Endothelial cell of umbilical vein (primary cell): ENCODE data around the gene ERBIN. TPM values are rescaled to one million over a fixed set of nuclear protein-coding genes. Genes with fewer than 3 reads are reported as not detected.

Experiments used
- BruUV-seq: library from RNA; stranded (reverse); fragments of 400-500 nt; replicated peaks from 2 replicates; lab custom pipeline; 2021; lab: Mats Ljungman, UMichigan
- CTCF ChIA-PET: fragments of 300-600, 350-600 bp; sonication (Branson Sonifier 250); formaldehyde crosslinking; loops from one replicate; lab custom pipeline; 2021; ENCODE audit warnings: antibody characterized with exemption, inconsistent platforms; lab: Charles Lee
- POLR2A ChIA-PET: fragments of 300-600, 350-600 bp; sonication (Branson Sonifier 250); formaldehyde crosslinking; loops from one replicate; lab custom pipeline; 2021; ENCODE audit warnings: antibody characterized with exemption, inconsistent platforms; lab: Charles Lee
- DNase-seq: peaks from one replicate; pipeline ENCODE4 v3.0.0-alpha.2; 2011; ENCODE audit warnings: low read depth, low spot score
- FAIRE-seq: peaks from 2 replicates; lab custom pipeline; 2011; peaks lifted over from hg19 to GRCh38; lab: Jason Lieb, UNC
- H2AFZ ChIP-seq: 2 replicates; pipeline ENCODE4 v1.6.0; 2012; ENCODE audit warnings: low read depth, low read length, control low read depth, inconsistent platforms
- H3K27ac ChIP-seq: 2 replicates; pipeline ENCODE4 v1.5.1; 2011; ENCODE audit warnings: low read depth, mild to moderate bottlenecking, control low read depth, low read length, moderate library complexity; ENCODE audit not compliant: insufficient read depth
- H3K27me3 ChIP-seq, 2 experiments: 2 replicates each; pipeline versions ENCODE4 v1.6.0 to v1.6.1; 2011; ENCODE audit warnings: low read length in 2 of 2, mixed read lengths in 1 of 2; ENCODE audit not compliant: control insufficient read depth in 2 of 2, insufficient read depth in 2 of 2
- H3K36me3 ChIP-seq, 2 experiments: 2 replicates in 1 of 2; 3 replicates in 1 of 2; pipeline ENCODE4 v1.5.1; 2011; ENCODE audit warnings: low read length in 2 of 2, mild to moderate bottlenecking in 1 of 2, moderate library complexity in 1 of 2; ENCODE audit not compliant: control insufficient read depth in 2 of 2, insufficient read depth in 2 of 2; ENCODE audit errors: extremely low read depth in 1 of 2
- H3K4me1 ChIP-seq: 3 replicates; pipeline ENCODE4 v1.5.1; 2011; ENCODE audit warnings: mild to moderate bottlenecking, low read length; ENCODE audit not compliant: control insufficient read depth, insufficient read depth; ENCODE audit errors: extremely low read depth
- H3K4me2 ChIP-seq: 2 replicates; pipeline ENCODE4 v1.6.1; 2011; ENCODE audit warnings: low read length, control low read depth, mixed read lengths; ENCODE audit not compliant: insufficient read depth
- H3K4me3 ChIP-seq, 3 experiments: fragments of 200-600 bp in 1 of 3; sonication (generic), shearing (Covaris generic) in 1 of 3; replicated peaks in 1 of 3; 2 replicates each; pipeline ENCODE4 v1.5.1; 2011 to 2016; ENCODE audit warnings: control low read depth in 3 of 3, low read length in 3 of 3, mild to moderate bottlenecking in 2 of 3, inconsistent platforms in 1 of 3, low read depth in 1 of 3, moderate library complexity in 1 of 3; ENCODE audit not compliant: insufficient read depth in 1 of 3
- H3K79me2 ChIP-seq: 2 replicates; pipeline ENCODE4 v1.6.0; 2012; ENCODE audit warnings: low read length, inconsistent platforms; ENCODE audit not compliant: control insufficient read depth, insufficient read depth
- H3K9ac ChIP-seq: replicated peaks from 2 replicates; pipeline ENCODE3; 2011; ENCODE audit warnings: low read length, control low read depth; ENCODE audit not compliant: insufficient read depth; ENCODE audit errors: extremely low read depth
- H3K9me1 ChIP-seq: replicated peaks from 3 replicates; pipeline ENCODE4 v1.6.0; 2011; ENCODE audit warnings: mild to moderate bottlenecking, low read length; ENCODE audit not compliant: control insufficient read depth, insufficient read depth; ENCODE audit errors: extremely low read depth
- H3K9me3 ChIP-seq: replicated peaks from 2 replicates; pipeline ENCODE4 v1.5.1; 2012; ENCODE audit warnings: low read length, inconsistent platforms; ENCODE audit not compliant: control insufficient read depth, insufficient read depth
- H4K20me1 ChIP-seq: replicated peaks from 2 replicates; pipeline ENCODE3; 2011; ENCODE audit warnings: mild to moderate bottlenecking, low read length; ENCODE audit not compliant: control insufficient read depth, insufficient read depth; ENCODE audit errors: extremely low read depth
- CTCF ChIP-seq, 2 donors: IDR thresholded peaks; 1 replicate in 1 of 2; 2 replicates in 1 of 2; pipeline ENCODE4 v1.5.1; 2011; ENCODE audit warnings: low read length in 2 of 2, mild to moderate bottlenecking in 2 of 2, moderate library complexity in 2 of 2, control low read depth in 1 of 2, inconsistent platforms in 1 of 2, low read depth in 1 of 2; ENCODE audit not compliant: insufficient read depth in 1 of 2; ENCODE audit errors: extremely low read depth in 1 of 2
- EZH2 ChIP-seq: IDR thresholded peaks from 2 replicates; pipeline ENCODE4 v1.6.1; 2012; ENCODE audit warnings: borderline replicate concordance, low read depth, mild to moderate bottlenecking, moderate library complexity, low read length, inconsistent platforms; ENCODE audit not compliant: severe bottlenecking
- FOS ChIP-seq: IDR thresholded peaks from 2 replicates; pipeline ENCODE4 v1.6.1; 2011; ENCODE audit warnings: mild to moderate bottlenecking, low read length, moderate library complexity, borderline replicate concordance; ENCODE audit not compliant: insufficient read depth
- GATA2 ChIP-seq: IDR thresholded peaks from 2 replicates; pipeline ENCODE4 v1.7.0; 2011; ENCODE audit warnings: low read depth, mild to moderate bottlenecking, moderate library complexity, mixed read lengths, low read length; ENCODE audit not compliant: insufficient read length, insufficient read depth
- JUN ChIP-seq: IDR thresholded peaks from 2 replicates; pipeline ENCODE4 v1.6.1; 2011; ENCODE audit warnings: borderline replicate concordance, low read depth; ENCODE audit not compliant: insufficient read length, insufficient read depth
- MYC ChIP-seq: IDR thresholded peaks from one replicate; pipeline ENCODE4 v1.6.1; 2011; ENCODE audit warnings: mild to moderate bottlenecking, low read depth, low read length
- POLR2A ChIP-seq: IDR thresholded peaks from 2 replicates; pipeline ENCODE4 v1.6.1; 2012; ENCODE audit warnings: low read depth, mild to moderate bottlenecking, control low read depth, low read length
- POLR2AphosphoS5 ChIP-seq: IDR thresholded peaks from 2 replicates; pipeline ENCODE4 v1.6.1; 2012; ENCODE audit warnings: low read depth, mild to moderate bottlenecking, control low read depth, low read length, moderate library complexity; ENCODE audit not compliant: insufficient read depth
- dilution Hi-C: fragments of 300-500 bp; cut with MboI; formaldehyde crosslinking; loops from one replicate; pipeline ENCODE4 v1.15.0; 2019; ENCODE audit warnings: low sequenced_read_pairs; ENCODE audit not compliant: extremely low pct_ligation_motif_present
- intact Hi-C: fragments of 100-400 bp; cut with micrococcal nuclease; formaldehyde crosslinking; loops from one replicate; pipeline ENCODE4 v1.10.0; 2022
- polyA plus RNA-seq, 4 experiments: library from polyadenylated mRNA; depleted of rRNA in 3 of 4; stranded (reverse) in 3 of 4; unstranded in 1 of 4; fragments of >200 nt; gene quantifications; 2 replicates each; pipeline versions ENCODE4 v1.2.1 to v1.2.3, GENCODE V29; 2011 to 2012; ENCODE audit warnings: missing spikeins in 1 of 4
- total RNA-seq: library from RNA; stranded (reverse); gene quantifications from 2 replicates; pipeline ENCODE4 v1.2.3, GENCODE V29; 2021
- TF ChIP-seq, protein P1 (sequence below): IDR thresholded peaks from 2 replicates; pipeline ENCODE4 v1.6.1; 2011; ENCODE audit not compliant: insufficient read depth, insufficient read length

Gene ERBIN
- total and polyA plus RNA-seq, 2 donors (not counting 3 experiments of a cell fraction or from before 2014, with no cell fraction given) = 8.1 to 55.6 TPM

GRCh38 chr5:66080664-66081063 lies 154.3 kb downstream of the ERBIN start:
- BruUV-seq = no TSS peak
- H2AFZ ChIP-seq = no peak overlapping the region
- DNase-seq (no peak), FAIRE-seq (no peak)
- CTCF ChIA-PET = no interaction called here
- peaks cover 2 to 3% of the 10 kb centered on the region in 2 experiments for H3K36me3 ChIP-seq
- H3K9ac ChIP-seq = no peak overlapping the region
- POLR2A ChIA-PET = no interaction called here
- no peak overlapping the region for H3K4me2 ChIP-seq
- H3K4me1 ChIP-seq = no peaks in the 10 kb centered on the region
- intact Hi-C loops (no loop called here), dilution Hi-C loops (no loop called here)
- no peak overlapping the region for H3K27ac ChIP-seq
- H3K4me3 ChIP-seq = no peak overlapping the region
- H3K27me3 ChIP-seq = no peaks in the 10 kb centered on the region
- no peaks in the 10 kb centered on the region for H3K9me3 ChIP-seq
- no peak for TF ChIP-seq POLR2AphosphoS5
- no peak for TF ChIP-seq MYC
- no peak for TF ChIP-seq GATA2
- no peak for TF ChIP-seq JUN
- no peak for TF ChIP-seq POLR2A
- no peak for TF ChIP-seq FOS
- TF ChIP-seq EZH2 = no peak
- TF ChIP-seq CTCF (IDR thresholded peaks at IDR 0.05; ENCODE audit: extremely low read depth in 1 of 2, insufficient read depth in 1 of 2, low read depth in 1 of 2, low read length in 2 of 2) = no peak
- TF ChIP-seq, protein P1, sequence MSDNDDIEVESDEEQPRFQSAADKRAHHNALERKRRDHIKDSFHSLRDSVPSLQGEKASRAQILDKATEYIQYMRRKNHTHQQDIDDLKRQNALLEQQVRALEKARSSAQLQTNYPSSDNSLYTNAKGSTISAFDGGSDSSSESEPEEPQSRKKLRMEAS = no peak
- no peaks in the 10 kb centered on the region for H4K20me1 ChIP-seq
- no peaks in the 10 kb centered on the region for H3K9me1 ChIP-seq
- H3K79me2 ChIP-seq = no peaks in the 10 kb centered on the region
